GM12878 (cell line): ENCODE data around the gene NCF4. TPM values are rescaled to one million over a fixed set of nuclear protein-coding genes. Genes with fewer than 3 reads are reported as not detected.

Source experiments
- ATAC-seq: fragments of 200-7000 bp; cut with Tn5 transposase; 3 replicates; pipeline ENCODE4 v1.9.1; 2020; ENCODE audit warnings: mild to moderate bottlenecking, moderate library complexity
- BruUV-seq: library from RNA; stranded (reverse); fragments of 400-500 nt; replicated peaks from 2 replicates; lab custom pipeline; 2021; lab: Mats Ljungman, UMichigan
- CTCF ChIA-PET: fragments of 300-600 bp; sonication (Branson Sonifier 250); formaldehyde crosslinking; extraction: SDS; loops from one replicate; lab custom pipeline; 2021; ENCODE audit warnings: inconsistent platforms; lab: Yijun Ruan, JAX
- POLR2A ChIA-PET: fragments of 350-600 bp; formaldehyde crosslinking; extraction: SDS; loops from one replicate; lab custom pipeline; 2021; ENCODE audit warnings: inconsistent platforms; lab: Charles Lee
- RAD21 ChIA-PET: fragments of 300-600 bp; sonication (Branson Sonifier 250); formaldehyde crosslinking; loops from one replicate; lab custom pipeline; 2023; ENCODE audit warnings: antibody characterized with exemption; ENCODE audit not compliant: unreplicated experiment; lab: Charles Lee
- SMC1A ChIA-PET: fragments of 300-600 bp; sonication (Branson Sonifier 250); formaldehyde crosslinking; loops from one replicate; lab custom pipeline; 2023; ENCODE audit not compliant: unreplicated experiment, uncharacterized antibody; lab: Charles Lee
- DNase-seq: peaks from one replicate; pipeline ENCODE4 v3.0.0-alpha.2; 2011; ENCODE audit warnings: low read depth, low spot score
- FAIRE-seq: peaks from 3 replicates; lab custom pipeline; 2011; peaks lifted over from hg19 to GRCh38; lab: Jason Lieb, UNC
- H2AFZ ChIP-seq: 2 replicates; pipeline ENCODE4 v1.6.0; 2011; ENCODE audit warnings: low read depth, low read length, control low read depth; ENCODE audit not compliant: control insufficient read depth
- H3K27ac ChIP-seq: 2 replicates; pipeline ENCODE4 v1.5.1; 2011; ENCODE audit warnings: control low read depth; ENCODE audit not compliant: control insufficient read depth, insufficient read depth
- H3K27me3 ChIP-seq, 2 experiments: replicated peaks in 1 of 2; 2 replicates each; pipeline versions ENCODE4 v1.6.0 to v1.6.1; 2011; ENCODE audit warnings: low read length in 1 of 2; ENCODE audit not compliant: control insufficient read depth in 2 of 2, insufficient read depth in 2 of 2
- H3K36me3 ChIP-seq, 2 experiments: 2 replicates each; pipeline ENCODE4 v1.5.1; 2011; ENCODE audit warnings: low read length in 1 of 2; ENCODE audit not compliant: control insufficient read depth in 2 of 2, insufficient read depth in 2 of 2
- H3K4me1 ChIP-seq: 2 replicates; pipeline ENCODE4 v1.6.1; 2011; ENCODE audit warnings: mild to moderate bottlenecking, low read length, moderate library complexity, mixed read lengths; ENCODE audit not compliant: control insufficient read depth, insufficient read depth
- H3K4me2 ChIP-seq: 2 replicates; pipeline ENCODE4 v1.6.0; 2011; ENCODE audit warnings: control low read depth; ENCODE audit not compliant: control insufficient read depth, insufficient read depth
- H3K4me3 ChIP-seq: fragments of 200-600 bp; sonication (generic); 2 replicates; pipeline ENCODE4 v1.5.1; 2016
- H3K79me2 ChIP-seq: 2 replicates; pipeline ENCODE4 v1.6.0; 2011; ENCODE audit warnings: low read length; ENCODE audit not compliant: control insufficient read depth, insufficient read depth
- H3K9ac ChIP-seq: 2 replicates; pipeline ENCODE4 v1.8.0; 2011; ENCODE audit warnings: low read length, control low read depth, mixed read lengths; ENCODE audit not compliant: control insufficient read depth, insufficient read depth
- H3K9me3 ChIP-seq: replicated peaks from 3 replicates; pipeline ENCODE4 v1.5.1; 2011; ENCODE audit warnings: mild to moderate bottlenecking, low read length; ENCODE audit not compliant: control insufficient read depth, insufficient read depth
- H4K20me1 ChIP-seq: 2 replicates; pipeline ENCODE4 v1.6.0; 2011; ENCODE audit not compliant: control insufficient read depth, insufficient read depth
- SMC3 ChIP-seq: IDR thresholded peaks from 2 replicates; pipeline ENCODE4 v1.6.1; 2011; ENCODE audit warnings: low read length, improper control_type of control experiment, borderline replicate concordance
- ZNF622 ChIP-seq: fragments of 450-650 bp; IDR thresholded peaks from 2 replicates; pipeline ENCODE4 v1.6.1; 2017; ENCODE audit warnings: mild to moderate bottlenecking, inconsistent platforms
- WGBS: methylation state at CpG from one replicate; pipeline ENCODE4 v1.1.6; 2016; ENCODE audit warnings: low lambda C conversion rate; ENCODE audit not compliant: insufficient replicate concordance, insufficient coverage; ENCODE audit errors: missing lambda C conversion rate; 5-methylcytosine and 5-hydroxymethylcytosine counted together
- in situ Hi-C: fragments of 300-500 bp; cut with MboI; formaldehyde crosslinking; loops from 9 replicates; pipeline ENCODE4 v1.14.3; 2018; ENCODE audit warnings: mixed read lengths
- intact Hi-C: fragments of 100-400 bp; cut with micrococcal nuclease; formaldehyde crosslinking; loops from one replicate; pipeline ENCODE4 v1.14.2; 2022; ENCODE audit not compliant: unreplicated experiment
- polyA plus RNA-seq, 11 experiments: library from polyadenylated mRNA; depleted of rRNA in 4 of 11; unstranded in 6 of 11; stranded (reverse) in 5 of 11; fragments of >200 nt; fragmentation: Nextera tagmentation in 4 of 11; fragmentation: Illumina TruSeq in 1 of 11; extraction: Ambion mirVana in 4 of 11; extraction: Trizol in 1 of 11; gene quantifications; 1 replicate in 1 of 11; 2 replicates in 10 of 11; pipeline versions ENCODE4 v1.2.1 to v1.2.3, GENCODE V29; 2011 to 2016; ENCODE audit warnings: inconsistent platforms in 2 of 11, missing spikeins in 2 of 11, low read depth in 1 of 11
- total RNA-seq, 4 experiments: library from RNA; depleted of rRNA in 3 of 4; stranded (reverse); fragments of >200 nt in 3 of 4; fragmentation: Illumina TruSeq in 1 of 4; extraction: Trizol in 1 of 4; gene quantifications; 2 replicates each; pipeline versions ENCODE4 v1.2.1 to v1.2.3, GENCODE V29; 2013 to 2021
- TF ChIP-seq, protein P1 (sequence below): fragments of 450-650 bp; formaldehyde crosslinking; IDR thresholded peaks from 2 replicates; pipeline ENCODE4 v1.4.0; 2022; ENCODE audit warnings: mild to moderate bottlenecking, moderate library complexity
- TF ChIP-seq, protein P2 (sequence below): IDR thresholded peaks from 2 replicates; pipeline ENCODE4 v1.6.1; 2012; ENCODE audit warnings: mild to moderate bottlenecking, low read depth, low read length

NCF4 gene
- total and polyA plus RNA-seq, 10 of the 15 experiments (the other 5 are each of a cell fraction or from before 2014, with no cell fraction given) = 22.9 to 136 (median 72.5) TPM

DNA sequence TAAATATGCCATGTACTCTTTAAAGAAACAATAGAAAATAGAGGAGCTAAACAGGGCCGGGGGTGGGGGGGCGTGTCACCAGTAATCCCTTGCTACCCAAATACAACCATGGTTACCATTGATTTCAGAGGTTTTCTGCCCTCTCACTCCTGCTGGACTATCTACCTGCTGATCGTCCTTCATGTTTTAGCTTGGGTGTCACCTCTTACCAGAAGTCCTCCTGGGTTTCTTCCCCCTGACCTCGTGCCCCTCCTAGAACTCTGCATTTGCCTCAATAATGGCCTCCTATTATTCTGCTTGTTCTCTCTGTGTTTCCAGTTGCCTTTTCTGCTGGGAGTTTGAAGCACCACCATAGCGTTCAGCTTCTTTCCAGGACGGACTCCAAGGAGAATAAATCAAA lies 34.5 kb upstream of the NCF4 start:
- WGBS = 16% methylated on average over 6 of the region's 6 CpGs
- H2AFZ ChIP-seq = no peak overlapping the region
- BruUV-seq = no TSS peak
- in situ Hi-C loops (no loop called here), intact Hi-C loops (no loop called here)
- peaks cover 0 to 3% of the 10 kb centered on the region in 2 experiments; a peak in 1 of 4 replicates for H3K27me3 ChIP-seq
- no peak overlapping the region for H3K4me2 ChIP-seq
- no peaks in the 10 kb centered on the region for H3K79me2 ChIP-seq
- no peaks in the 10 kb centered on the region for H4K20me1 ChIP-seq
- ChIA-PET RAD21 (no interaction called here), SMC1A (no interaction called here), CTCF (no interaction called here), POLR2A (no interaction called here)
- H3K4me3 ChIP-seq = no peak overlapping the region
- DNase-seq (no peak), ATAC-seq (no peak), FAIRE-seq (no peak)
- TF ChIP-seq ZNF622 (no peak), SMC3 (no peak)
- TF ChIP-seq, protein P1, sequence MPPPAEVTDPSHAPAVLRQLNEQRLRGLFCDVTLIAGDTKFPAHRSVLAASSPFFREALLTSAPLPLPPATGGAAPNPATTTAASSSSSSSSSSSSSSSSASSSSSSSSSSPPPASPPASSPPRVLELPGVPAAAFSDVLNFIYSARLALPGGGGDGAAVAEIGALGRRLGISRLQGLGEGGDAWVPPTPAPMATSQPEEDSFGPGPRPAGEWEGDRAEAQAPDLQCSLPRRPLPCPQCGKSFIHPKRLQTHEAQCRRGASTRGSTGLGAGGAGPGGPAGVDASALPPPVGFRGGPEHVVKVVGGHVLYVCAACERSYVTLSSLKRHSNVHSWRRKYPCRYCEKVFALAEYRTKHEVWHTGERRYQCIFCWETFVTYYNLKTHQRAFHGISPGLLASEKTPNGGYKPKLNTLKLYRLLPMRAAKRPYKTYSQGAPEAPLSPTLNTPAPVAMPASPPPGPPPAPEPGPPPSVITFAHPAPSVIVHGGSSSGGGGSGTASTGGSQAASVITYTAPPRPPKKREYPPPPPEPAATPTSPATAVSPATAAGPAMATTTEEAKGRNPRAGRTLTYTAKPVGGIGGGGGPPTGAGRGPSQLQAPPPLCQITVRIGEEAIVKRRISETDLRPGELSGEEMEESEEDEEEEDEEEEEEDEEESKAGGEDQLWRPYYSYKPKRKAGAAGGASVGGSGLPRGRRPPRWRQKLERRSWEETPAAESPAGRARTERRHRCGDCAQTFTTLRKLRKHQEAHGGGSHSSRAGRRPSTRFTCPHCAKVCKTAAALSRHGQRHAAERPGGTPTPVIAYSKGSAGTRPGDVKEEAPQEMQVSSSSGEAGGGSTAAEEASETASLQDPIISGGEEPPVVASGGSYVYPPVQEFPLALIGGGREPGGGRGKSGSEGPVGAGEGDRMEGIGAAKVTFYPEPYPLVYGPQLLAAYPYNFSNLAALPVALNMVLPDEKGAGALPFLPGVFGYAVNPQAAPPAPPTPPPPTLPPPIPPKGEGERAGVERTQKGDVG (CRISPR knock-in tag) = no peak
- TF ChIP-seq, protein P2, sequence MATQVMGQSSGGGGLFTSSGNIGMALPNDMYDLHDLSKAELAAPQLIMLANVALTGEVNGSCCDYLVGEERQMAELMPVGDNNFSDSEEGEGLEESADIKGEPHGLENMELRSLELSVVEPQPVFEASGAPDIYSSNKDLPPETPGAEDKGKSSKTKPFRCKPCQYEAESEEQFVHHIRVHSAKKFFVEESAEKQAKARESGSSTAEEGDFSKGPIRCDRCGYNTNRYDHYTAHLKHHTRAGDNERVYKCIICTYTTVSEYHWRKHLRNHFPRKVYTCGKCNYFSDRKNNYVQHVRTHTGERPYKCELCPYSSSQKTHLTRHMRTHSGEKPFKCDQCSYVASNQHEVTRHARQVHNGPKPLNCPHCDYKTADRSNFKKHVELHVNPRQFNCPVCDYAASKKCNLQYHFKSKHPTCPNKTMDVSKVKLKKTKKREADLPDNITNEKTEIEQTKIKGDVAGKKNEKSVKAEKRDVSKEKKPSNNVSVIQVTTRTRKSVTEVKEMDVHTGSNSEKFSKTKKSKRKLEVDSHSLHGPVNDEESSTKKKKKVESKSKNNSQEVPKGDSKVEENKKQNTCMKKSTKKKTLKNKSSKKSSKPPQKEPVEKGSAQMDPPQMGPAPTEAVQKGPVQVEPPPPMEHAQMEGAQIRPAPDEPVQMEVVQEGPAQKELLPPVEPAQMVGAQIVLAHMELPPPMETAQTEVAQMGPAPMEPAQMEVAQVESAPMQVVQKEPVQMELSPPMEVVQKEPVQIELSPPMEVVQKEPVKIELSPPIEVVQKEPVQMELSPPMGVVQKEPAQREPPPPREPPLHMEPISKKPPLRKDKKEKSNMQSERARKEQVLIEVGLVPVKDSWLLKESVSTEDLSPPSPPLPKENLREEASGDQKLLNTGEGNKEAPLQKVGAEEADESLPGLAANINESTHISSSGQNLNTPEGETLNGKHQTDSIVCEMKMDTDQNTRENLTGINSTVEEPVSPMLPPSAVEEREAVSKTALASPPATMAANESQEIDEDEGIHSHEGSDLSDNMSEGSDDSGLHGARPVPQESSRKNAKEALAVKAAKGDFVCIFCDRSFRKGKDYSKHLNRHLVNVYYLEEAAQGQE = no peak
- no peaks in the 10 kb centered on the region for H3K36me3 ChIP-seq
- H3K27ac ChIP-seq = no peak overlapping the region
- no peaks in the 10 kb centered on the region for H3K4me1 ChIP-seq
- no peak overlapping the region for H3K9ac ChIP-seq
- no peaks in the 10 kb centered on the region for H3K9me3 ChIP-seq
